Hematopoietic multipotent progenitor cell treated with erythropoietin and hydrocortisone succinate and interleukin-3 and kit ligand, for 15 days (in vitro differentiated cells): ENCODE measurements around the gene CACNB4.

Experiments used
- DNase-seq: peaks from one replicate; pipeline ENCODE4 v3.0.0-alpha.2; 2015; ENCODE audit warnings: low spot score

The CACNB4 gene

GRCh38 chr2:151852260-151853069 lies 246.4 kb downstream of the CACNB4 start:
- no peak for DNase-seq

- DNase-seq, result no peak
These were observed 247.1 kb downstream of the CACNB4 start for GRCh38 chr2:151851761-151852160.

GRCh38 chr2:151849413-151850010 lies 249.3 kb downstream of the CACNB4 start:
- DNase-seq, result no peak

GRCh38 chr2:151845884-151846283 lies 253.0 kb downstream of the CACNB4 start:
- DNase-seq, result no peak

GRCh38 chr2:151845481-151845880 lies 253.4 kb downstream of the CACNB4 start:
- DNase-seq, result no peak

- DNase-seq, result no peak
These were observed 254.5 kb downstream of the CACNB4 start for GRCh38 chr2:151844211-151844896.

GRCh38 chr2:151843691-151844061 lies 255.2 kb downstream of the CACNB4 start:
- DNase-seq, result no peak

GRCh38 chr2:151842830-151843690 lies 255.8 kb downstream of the CACNB4 start:
- no peak for DNase-seq

- no peak for DNase-seq
These were observed 257.8 kb downstream of the CACNB4 start for GRCh38 chr2:151841047-151841424.

- no peak for DNase-seq
These were observed 258.4 kb downstream of the CACNB4 start for GRCh38 chr2:151840216-151841046.

GRCh38 chr2:151837926-151838325 lies 260.9 kb downstream of the CACNB4 start:
- no peak for DNase-seq

GRCh38 chr2:151833984-151834383 lies 264.9 kb downstream of the CACNB4 start:
- no peak for DNase-seq

GRCh38 chr2:151830961-151831360 lies 267.9 kb downstream of the CACNB4 start:
- DNase-seq, result no peak

GRCh38 chr2:151828890-151829324 lies 269.9 kb downstream of the CACNB4 start:
- no peak for DNase-seq

GRCh38 chr2:151828143-151828889 lies 270.5 kb downstream of the CACNB4 start, which contains the start of gene ARL5A:
ARL5A (minus strand) TSS chr2:151828421; CDS start chr2:151828176, 245 bp downstream.
- peak; percentile 93 for DNase-seq

- peak; percentile 26 for DNase-seq
These were observed 271.2 kb downstream of the CACNB4 start for GRCh38 chr2:151827564-151828142.

- peak; percentile 17 for DNase-seq
These were observed 272.1 kb downstream of the CACNB4 start for GRCh38 chr2:151826737-151827157.

- DNase-seq, result no peak
These were observed 274.0 kb downstream of the CACNB4 start for GRCh38 chr2:151824886-151825285.

- DNase-seq, result no peak
These were observed 275.2 kb downstream of the CACNB4 start for GRCh38 chr2:151823651-151824050.

- no peak for DNase-seq
These were observed 278.9 kb downstream of the CACNB4 start for GRCh38 chr2:151819920-151820319.
